Activated T-helper 17 cell treated with anti-CD3 and anti-CD28 coated beads, Interleukin-2, amount 50 U/mL, for 72 hours (primary cell): Measurements from ENCODE around the gene PTPN14. TPM values are rescaled to one million over a fixed set of nuclear protein-coding genes. Genes with fewer than 3 reads are reported as not detected.

Experiments used
- ATAC-seq: fragments of 150-1000 bp; cut with Tn5 transposase; replicated peaks from 2 replicates; pipeline ENCODE4 v1.10.0; 2021; ENCODE audit warnings: mild to moderate bottlenecking, moderate library complexity
- H3K27ac Mint-ChIP-seq: one replicate; pipeline ENCODE4 v1.8.0; 2022; ENCODE audit warnings: mixed read lengths
- H3K27me3 Mint-ChIP-seq: one replicate; pipeline ENCODE4 v1.8.0; 2022; ENCODE audit warnings: mixed read lengths
- H3K36me3 Mint-ChIP-seq: one replicate; pipeline ENCODE4 v1.8.0; 2022; ENCODE audit warnings: low read depth, mild to moderate bottlenecking, mixed read lengths
- H3K4me1 Mint-ChIP-seq: one replicate; pipeline ENCODE4 v1.8.0; 2022; ENCODE audit warnings: mixed read lengths
- H3K4me3 Mint-ChIP-seq: one replicate; pipeline ENCODE4 v1.8.0; 2022; ENCODE audit warnings: mild to moderate bottlenecking, mixed read lengths
- H3K9me3 Mint-ChIP-seq: one replicate; pipeline ENCODE4 v1.8.0; 2022; ENCODE audit warnings: mixed read lengths
- total RNA-seq, 2 donors: library from RNA; stranded (reverse); gene quantifications; one replicate each; pipeline ENCODE4 v1.2.3, GENCODE V29; 2022

Gene PTPN14
- total RNA-seq, 2 donors from 2014 or later = 0.66 to 0.89 TPM

- Mint-ChIP-seq H3K27ac (no peak overlapping the region), H3K36me3 (no peaks in the 10 kb centered on the region), H3K9me3 (no peaks in the 10 kb centered on the region), H3K4me1 (no peaks in the 10 kb centered on the region), H3K27me3 (peaks cover 3% of the 10 kb centered on the region), H3K4me3 (no peak overlapping the region)
- ATAC-seq = no peak
Observed at GRCh38 chr1:214380986-214381695, 170.3 kb downstream of the PTPN14 start.

DNA sequence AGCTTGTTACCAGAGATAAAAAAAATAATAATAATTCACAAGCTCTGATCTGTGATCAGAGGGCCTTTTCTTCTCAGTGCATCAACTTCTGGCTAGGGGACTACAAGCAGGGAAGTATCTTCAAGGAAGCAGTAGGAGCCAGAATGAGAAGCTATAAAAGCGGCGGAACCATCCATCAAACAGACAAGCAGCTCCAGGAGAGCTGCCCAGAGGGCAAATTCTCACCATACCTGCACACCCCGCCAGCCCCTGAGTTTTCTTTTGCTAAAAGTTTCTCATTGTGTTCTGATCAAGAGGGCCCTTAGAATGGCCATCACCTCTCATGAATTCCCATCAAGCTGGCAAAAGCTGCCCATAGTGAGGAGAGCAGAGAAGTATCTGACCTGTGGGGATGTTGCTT lies 171.0 kb downstream of the PTPN14 start:
- no peak overlapping the region for H3K27ac Mint-ChIP-seq
- H3K9me3 Mint-ChIP-seq = no peaks in the 10 kb centered on the region
- H3K4me1 Mint-ChIP-seq = no peaks in the 10 kb centered on the region
- H3K27me3 Mint-ChIP-seq = peaks cover 3% of the 10 kb centered on the region
- no peak for ATAC-seq
- no peaks in the 10 kb centered on the region for H3K36me3 Mint-ChIP-seq
- no peak overlapping the region for H3K4me3 Mint-ChIP-seq

- no peaks in the 10 kb centered on the region for H3K4me1 Mint-ChIP-seq
- peaks cover 3% of the 10 kb centered on the region for H3K27me3 Mint-ChIP-seq
- no peaks in the 10 kb centered on the region for H3K9me3 Mint-ChIP-seq
- H3K27ac Mint-ChIP-seq = no peak overlapping the region
- ATAC-seq = no peak
- H3K4me3 Mint-ChIP-seq = no peak overlapping the region
- no peaks in the 10 kb centered on the region for H3K36me3 Mint-ChIP-seq
Observed at GRCh38 chr1:214379236-214379970, 172.0 kb downstream of the PTPN14 start.

DNA sequence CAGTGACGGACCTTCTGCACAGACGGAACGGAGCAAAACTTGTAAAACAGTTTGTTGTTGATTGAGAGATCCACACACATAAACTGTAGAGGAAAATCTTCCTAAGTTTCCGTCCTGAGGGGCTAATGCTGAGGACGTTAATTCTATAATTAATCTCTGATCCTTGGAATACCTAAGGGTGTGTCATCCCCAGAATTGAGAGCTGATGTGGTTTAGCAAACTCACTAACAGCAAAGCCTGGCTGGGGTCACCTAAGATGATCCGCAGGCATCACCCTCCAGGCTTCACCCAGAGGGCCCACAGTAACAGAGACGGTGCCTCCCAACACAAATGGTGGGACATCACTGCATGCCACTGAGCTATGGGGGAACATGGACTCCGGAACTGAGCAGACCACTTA lies 172.9 kb downstream of the PTPN14 start:
- Mint-ChIP-seq H3K9me3 (no peaks in the 10 kb centered on the region), H3K4me1 (no peaks in the 10 kb centered on the region), H3K27me3 (peaks cover 3% of the 10 kb centered on the region)

DNA sequence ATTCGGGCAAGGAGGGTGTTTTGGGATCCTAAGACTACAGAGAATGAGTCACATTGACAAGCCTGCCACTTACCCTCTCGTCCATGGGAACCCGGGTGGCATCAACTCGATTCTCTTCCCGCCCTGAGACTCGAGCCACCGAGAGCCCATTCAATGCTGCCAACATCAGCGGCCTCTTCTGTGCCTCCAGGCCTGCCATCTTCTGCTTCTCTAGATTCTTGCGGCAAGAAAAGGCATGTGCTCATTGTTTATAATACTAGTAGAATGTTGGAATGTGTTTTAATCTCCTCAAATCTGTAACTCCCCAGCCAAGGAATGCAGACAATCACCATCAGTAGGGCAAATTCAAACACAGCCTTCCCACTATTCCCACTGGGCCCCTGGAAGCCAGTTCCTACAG lies 173.5 kb downstream of the PTPN14 start:
- H3K9me3 Mint-ChIP-seq = no peaks in the 10 kb centered on the region
- H3K4me3 Mint-ChIP-seq = no peak overlapping the region
- no peaks in the 10 kb centered on the region for H3K36me3 Mint-ChIP-seq
- H3K27me3 Mint-ChIP-seq = peaks cover 2% of the 10 kb centered on the region
- ATAC-seq = no peak
- no peaks in the 10 kb centered on the region for H3K4me1 Mint-ChIP-seq
- no peak overlapping the region for H3K27ac Mint-ChIP-seq

More for the DNA sequence above, 172.9 kb downstream of the PTPN14 start:
- H3K4me3 Mint-ChIP-seq = no peak overlapping the region
- ATAC-seq = no peak
- no peak overlapping the region for H3K27ac Mint-ChIP-seq
- no peaks in the 10 kb centered on the region for H3K36me3 Mint-ChIP-seq

DNA sequence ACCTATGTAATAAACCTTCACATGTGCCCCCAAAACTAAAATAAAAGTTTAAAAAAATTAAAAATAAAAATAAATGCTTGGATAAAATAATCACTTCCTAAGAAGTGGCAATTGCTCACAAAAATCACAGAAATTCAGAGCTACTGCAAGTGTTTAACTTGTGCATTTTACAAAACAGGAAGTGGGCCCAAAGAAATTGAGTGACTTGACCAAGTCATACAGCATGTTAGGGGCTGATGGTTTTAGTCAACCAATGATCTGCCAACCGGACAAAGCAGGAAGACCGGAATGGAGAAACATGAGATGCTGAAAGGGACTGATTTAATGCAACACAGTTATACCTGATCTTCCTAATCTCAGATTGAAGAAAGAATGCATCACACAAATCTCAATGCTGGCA lies 173.9 kb downstream of the PTPN14 start:
- H3K4me1 Mint-ChIP-seq = no peaks in the 10 kb centered on the region
- no peaks in the 10 kb centered on the region for H3K36me3 Mint-ChIP-seq
- no peaks in the 10 kb centered on the region for H3K27me3 Mint-ChIP-seq
- ATAC-seq = no peak
- H3K4me3 Mint-ChIP-seq = no peak overlapping the region
- no peak overlapping the region for H3K27ac Mint-ChIP-seq
- H3K9me3 Mint-ChIP-seq = no peaks in the 10 kb centered on the region

DNA sequence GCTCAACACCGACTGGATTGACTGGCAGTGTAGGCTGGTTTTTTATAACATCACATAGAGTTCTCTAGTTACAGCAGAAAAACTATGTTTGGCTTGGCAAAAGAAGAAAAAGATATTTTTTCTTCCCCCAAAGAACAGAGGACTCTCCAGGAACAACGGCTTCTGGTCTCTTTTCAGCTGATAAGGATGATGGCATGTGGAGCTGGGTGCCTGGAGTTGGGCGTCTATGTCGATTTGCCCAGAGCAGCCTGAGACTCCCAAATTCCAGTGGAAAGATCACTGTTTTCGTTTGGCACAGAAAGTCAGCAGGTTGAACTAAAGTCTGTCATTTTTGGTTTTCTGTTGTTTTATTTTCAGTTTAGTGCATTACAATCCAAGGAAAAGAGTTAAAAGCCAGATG lies 179.3 kb downstream of the PTPN14 start:
- no peak for ATAC-seq
- Mint-ChIP-seq H3K36me3 (no peaks in the 10 kb centered on the region), H3K4me1 (no peaks in the 10 kb centered on the region), H3K9me3 (no peaks in the 10 kb centered on the region), H3K4me3 (no peak overlapping the region), H3K27me3 (peaks cover 20% of the 10 kb centered on the region), H3K27ac (no peak overlapping the region)

- no peak for ATAC-seq
- no peaks in the 10 kb centered on the region for H3K9me3 Mint-ChIP-seq
- no peaks in the 10 kb centered on the region for H3K4me1 Mint-ChIP-seq
- H3K27me3 Mint-ChIP-seq = peaks cover 24% of the 10 kb centered on the region
- H3K4me3 Mint-ChIP-seq = no peak overlapping the region
- H3K36me3 Mint-ChIP-seq = no peaks in the 10 kb centered on the region
- H3K27ac Mint-ChIP-seq = no peak overlapping the region
Observed at GRCh38 chr1:214370615-214371014, 180.8 kb downstream of the PTPN14 start.

DNA sequence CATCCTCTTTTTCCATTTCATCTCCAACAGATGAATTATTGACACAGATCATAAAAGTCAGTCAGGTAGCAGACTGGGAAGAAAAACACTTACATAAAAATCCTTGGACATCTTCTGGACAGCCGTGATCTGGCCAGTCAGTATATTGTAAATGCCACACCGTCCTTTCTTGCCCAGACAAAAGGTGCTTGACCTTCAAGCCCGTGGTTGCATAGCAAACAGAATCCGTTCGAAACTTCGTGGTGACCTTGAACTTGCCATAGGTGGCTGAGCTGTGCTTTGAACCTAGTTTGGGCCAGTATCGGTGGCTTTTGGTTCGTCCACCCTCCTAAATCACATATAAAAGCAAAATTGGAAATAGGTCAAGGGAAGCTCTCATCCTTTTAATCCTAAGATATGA lies 182.0 kb downstream of the PTPN14 start:
- H3K4me1 Mint-ChIP-seq = no peaks in the 10 kb centered on the region
- no peaks in the 10 kb centered on the region for H3K36me3 Mint-ChIP-seq
- no peak overlapping the region for H3K4me3 Mint-ChIP-seq
- no peaks in the 10 kb centered on the region for H3K9me3 Mint-ChIP-seq
- H3K27ac Mint-ChIP-seq = no peak overlapping the region
- peaks cover 27% of the 10 kb centered on the region for H3K27me3 Mint-ChIP-seq
- ATAC-seq = no peak

GRCh38 chr1:214367841-214368240 lies 183.6 kb downstream of the PTPN14 start:
- H3K9me3 Mint-ChIP-seq = no peaks in the 10 kb centered on the region
- H3K27ac Mint-ChIP-seq = no peak overlapping the region
- no peaks in the 10 kb centered on the region for H3K36me3 Mint-ChIP-seq
- H3K4me1 Mint-ChIP-seq = no peaks in the 10 kb centered on the region
- no peak for ATAC-seq
- H3K27me3 Mint-ChIP-seq = peaks cover 36% of the 10 kb centered on the region
- H3K4me3 Mint-ChIP-seq = no peak overlapping the region

GRCh38 chr1:214364786-214365295 lies 186.6 kb downstream of the PTPN14 start:
- peaks cover 4% of the 10 kb centered on the region for H3K4me1 Mint-ChIP-seq
- peaks cover 38% of the 10 kb centered on the region for H3K27me3 Mint-ChIP-seq
- no peaks in the 10 kb centered on the region for H3K36me3 Mint-ChIP-seq
- H3K9me3 Mint-ChIP-seq = no peaks in the 10 kb centered on the region
- H3K27ac Mint-ChIP-seq = no peak overlapping the region
- no peak for ATAC-seq
- no peak overlapping the region for H3K4me3 Mint-ChIP-seq

DNA sequence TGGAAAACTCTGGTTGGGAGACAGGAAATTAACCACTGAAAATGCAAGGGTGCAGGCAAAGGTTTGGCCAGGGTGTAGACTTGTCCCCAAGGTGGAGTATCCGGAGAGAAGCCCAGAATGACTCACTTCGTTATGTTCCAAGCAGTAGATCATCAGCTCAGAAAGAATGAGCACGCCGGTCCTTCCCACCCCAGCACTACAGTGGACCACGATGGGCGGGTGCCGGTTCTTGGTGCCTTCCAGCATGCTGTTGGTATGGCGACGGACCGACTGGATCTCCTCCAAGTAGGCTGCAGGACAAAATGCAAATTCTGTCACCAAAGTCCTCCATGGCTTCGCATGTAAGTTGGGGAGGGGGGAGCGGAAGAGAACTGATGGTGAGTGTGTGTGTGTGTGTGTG lies 187.0 kb downstream of the PTPN14 start:
- Mint-ChIP-seq H3K27ac (no peak overlapping the region), H3K4me1 (peaks cover 4% of the 10 kb centered on the region), H3K4me3 (no peak overlapping the region), H3K27me3 (peaks cover 33% of the 10 kb centered on the region), H3K36me3 (no peaks in the 10 kb centered on the region), H3K9me3 (no peaks in the 10 kb centered on the region)
- ATAC-seq = no peak

DNA sequence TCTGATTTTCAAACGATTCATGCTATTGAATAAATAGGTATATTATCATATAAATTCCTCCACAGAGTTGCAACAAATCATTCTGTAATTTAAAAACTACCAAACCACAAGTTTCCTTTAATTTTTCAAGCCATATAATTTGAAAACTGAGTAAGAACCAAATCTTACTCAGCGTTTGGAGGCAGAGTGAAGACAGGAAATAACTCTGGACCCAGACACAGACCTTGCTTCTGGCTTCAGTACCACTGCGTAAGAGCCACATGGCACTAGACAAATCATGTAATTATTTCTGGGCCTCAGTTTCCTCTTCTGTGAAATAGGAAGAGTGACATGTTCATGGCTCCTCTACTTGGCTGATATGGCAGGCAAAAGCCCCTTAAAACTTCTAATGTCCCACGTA lies 188.0 kb downstream of the PTPN14 start:
- Mint-ChIP-seq H3K9me3 (no peaks in the 10 kb centered on the region), H3K27ac (no peak overlapping the region), H3K27me3 (peaks cover 29% of the 10 kb centered on the region), H3K4me3 (no peak overlapping the region), H3K36me3 (no peaks in the 10 kb centered on the region), H3K4me1 (peaks cover 4% of the 10 kb centered on the region)
- no peak for ATAC-seq

GRCh38 chr1:214362188-214362882 lies 189.1 kb downstream of the PTPN14 start:
- no peak for ATAC-seq
- no peak overlapping the region for H3K4me3 Mint-ChIP-seq
- H3K4me1 Mint-ChIP-seq = peaks cover 4% of the 10 kb centered on the region
- H3K27ac Mint-ChIP-seq = no peak overlapping the region
- H3K9me3 Mint-ChIP-seq = no peaks in the 10 kb centered on the region
- H3K36me3 Mint-ChIP-seq = no peaks in the 10 kb centered on the region
- H3K27me3 Mint-ChIP-seq = peaks cover 29% of the 10 kb centered on the region

DNA sequence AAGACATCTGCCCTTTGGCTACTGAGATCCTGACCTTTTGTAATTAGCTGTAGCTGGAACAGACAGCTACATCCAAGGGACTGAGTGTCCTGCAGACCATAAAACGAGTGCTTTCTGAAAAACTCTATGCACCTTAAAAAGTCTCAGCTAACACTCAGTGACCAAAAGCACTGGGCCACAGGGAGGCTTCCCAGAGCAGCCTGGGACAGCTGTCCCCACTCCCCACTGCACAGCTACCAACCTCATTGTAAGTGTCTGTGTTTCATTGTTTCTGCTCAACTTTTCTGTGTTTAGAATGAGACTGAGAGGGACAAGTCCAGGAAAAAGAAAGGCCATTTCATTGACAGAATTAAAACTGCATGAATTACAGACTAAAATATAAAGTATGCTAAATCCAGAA lies 189.8 kb downstream of the PTPN14 start:
- Mint-ChIP-seq H3K36me3 (no peaks in the 10 kb centered on the region), H3K4me3 (no peak overlapping the region), H3K27me3 (peaks cover 29% of the 10 kb centered on the region), H3K27ac (no peak overlapping the region), H3K4me1 (peaks cover 4% of the 10 kb centered on the region), H3K9me3 (no peaks in the 10 kb centered on the region)
- no peak for ATAC-seq
